Subcutaneous abdominal adipose tissue (tissue), 5 donors: ENCODE measurements around the gene MORN4.
"Not testable (repeated sequence)": the region's sequence is repeated elsewhere in the genome, so short reads cannot be mapped to it uniquely, and the experiment has no call there.

Experiments
- H3K27ac ChIP-seq: one replicate; pipeline ENCODE4 v1.7.0; 2013; ENCODE audit warnings: low read depth, mild to moderate bottlenecking, inconsistent platforms, low read length, moderate library complexity
- H3K27me3 ChIP-seq, 5 donors: one replicate each; pipeline ENCODE4 v1.7.0; 2013; ENCODE audit warnings: low read length in 5 of 5, inconsistent platforms in 1 of 5; ENCODE audit not compliant: control insufficient read depth in 5 of 5, insufficient read depth in 4 of 5
- H3K36me3 ChIP-seq, 5 donors: one replicate each; pipeline ENCODE4 v1.7.0; 2013; ENCODE audit warnings: low read length in 5 of 5; ENCODE audit not compliant: control insufficient read depth in 5 of 5, insufficient read depth in 5 of 5
- H3K4me1 ChIP-seq, 5 donors: one replicate each; pipeline ENCODE4 v1.7.0; 2013; ENCODE audit warnings: low read length in 5 of 5, mild to moderate bottlenecking in 3 of 5, moderate library complexity in 1 of 5; ENCODE audit not compliant: control insufficient read depth in 5 of 5, insufficient read depth in 5 of 5
- H3K4me3 ChIP-seq, 5 donors: one replicate each; pipeline ENCODE4 v1.7.0; 2013; ENCODE audit warnings: low read length in 5 of 5, low read depth in 1 of 5
- H3K9ac ChIP-seq, 5 donors: one replicate each; pipeline ENCODE4 v1.7.0; 2013; ENCODE audit warnings: low read length in 5 of 5, mild to moderate bottlenecking in 4 of 5, moderate library complexity in 3 of 5
- H3K9me3 ChIP-seq, 5 donors: one replicate each; pipeline ENCODE4 v1.7.0; 2013; ENCODE audit warnings: low read length in 5 of 5; ENCODE audit not compliant: control insufficient read depth in 5 of 5
- donor health status: healthy.
- donor health status: healthy.
- donor health status: healthy.
- donor health status: healthy.
- donor health status: healthy.

MORN4 gene

GRCh38 chr10:97585439-97585811, 47.9 kb downstream of the MORN4 start:
- H3K27ac ChIP-seq: no peak overlapping the region
- no peaks in the 10 kb centered on the region for H3K36me3 ChIP-seq
- H3K9ac ChIP-seq: no peak overlapping the region

GRCh38 chr10:97584798-97585438, 48.4 kb downstream of the MORN4 start:
- Histone ChIP-seq H3K4me3 (peak overlapping the region in 1 of 5 donors; percentile 23), H3K27me3 (no peaks in the 10 kb centered on the region), H3K36me3 (no peaks in the 10 kb centered on the region), H3K9me3 (no peaks in the 10 kb centered on the region), H3K9ac (peak overlapping the region in 1 of 5 donors; percentile 40), H3K4me1 (peaks cover 0 to 35% (median 22%) of the 10 kb centered on the region in 5 donors), H3K27ac (no peak overlapping the region)

More at GRCh38 chr10:97585439-97585811, 47.9 kb downstream of the MORN4 start:
- H3K4me1 ChIP-seq: peaks cover 0 to 35% (median 22%) of the 10 kb centered on the region in 5 donors
- no peaks in the 10 kb centered on the region for H3K9me3 ChIP-seq
- H3K4me3 ChIP-seq: no peak overlapping the region
- no peaks in the 10 kb centered on the region for H3K27me3 ChIP-seq

DNA sequence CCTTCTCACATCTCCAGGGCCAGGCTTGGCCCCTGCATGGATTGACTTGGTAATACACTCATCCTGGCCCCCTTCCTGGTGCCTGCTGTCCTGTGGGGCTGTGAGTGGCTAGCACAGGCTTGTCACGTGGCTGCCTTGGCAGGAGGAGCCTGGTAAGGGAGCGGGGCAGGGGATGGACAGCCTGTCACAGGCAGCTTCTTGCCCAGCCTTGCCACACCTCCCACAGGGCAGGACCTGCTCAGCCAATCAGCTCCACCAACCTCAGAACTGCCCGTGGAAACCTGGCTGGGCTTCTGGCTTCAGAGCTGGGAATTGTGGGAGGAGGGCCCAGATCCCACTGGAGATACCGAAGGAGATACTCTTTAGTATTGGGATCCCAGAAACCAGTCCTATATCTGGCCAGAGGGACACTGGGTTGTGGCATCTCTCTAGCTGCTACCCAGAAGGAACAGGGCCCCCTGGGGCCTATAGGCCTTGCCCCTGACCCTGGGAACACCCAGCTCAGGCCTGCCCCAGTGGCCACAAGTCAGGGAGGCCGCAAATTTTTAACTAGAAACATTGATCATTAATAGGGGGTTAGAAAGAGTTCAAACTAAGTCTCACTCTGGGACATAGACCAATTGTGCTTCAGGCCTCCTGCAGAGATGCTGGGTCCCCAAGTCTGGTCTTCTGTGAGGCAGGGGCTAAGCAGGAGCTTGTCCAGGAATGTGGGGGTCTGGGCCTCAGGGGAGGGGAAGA, 49.1 kb downstream of the MORN4 start, which contains the start of gene HOGA1:
HOGA1 (plus strand) TSS at position 330 of the 738 bp plus-strand sequence; CDS start at position 645, 315 bp downstream.
- no peaks in the 10 kb centered on the region for H3K27me3 ChIP-seq
- H3K4me3 ChIP-seq: peak within 1 kb of the TSS in 3 of 5 donors; percentile 4 to 23 (median 16)
- H3K27ac ChIP-seq: no peak within 1 kb of the TSS
- peaks cover 0 to 35% (median 22%) of the 10 kb centered on the region in 5 donors for H3K4me1 ChIP-seq
- no peaks in the 10 kb centered on the region for H3K9me3 ChIP-seq
- H3K9ac ChIP-seq: peak within 1 kb of the TSS in 1 of 5 donors; percentile 40
- H3K36me3 ChIP-seq: no peaks in the 10 kb centered on the region

- Histone ChIP-seq H3K27ac (no peak overlapping the region), H3K9me3 (no peaks in the 10 kb centered on the region), H3K4me1 (peaks cover 0 to 35% (median 22%) of the 10 kb centered on the region in 5 donors), H3K4me3 (no peak overlapping the region), H3K36me3 (no peaks in the 10 kb centered on the region), H3K9ac (no peak overlapping the region), H3K27me3 (peaks cover 0 to 3% (median 0%) of the 10 kb centered on the region in 5 donors)
Measured at GRCh38 chr10:97583476-97583875, 49.8 kb downstream of the MORN4 start.

- Histone ChIP-seq H3K27me3 (peaks cover 0 to 3% (median 0%) of the 10 kb centered on the region in 5 donors), H3K9ac (no peak overlapping the region), H3K4me3 (no peak overlapping the region), H3K36me3 (no peaks in the 10 kb centered on the region), H3K4me1 (peaks cover 0 to 35% (median 22%) of the 10 kb centered on the region in 5 donors), H3K9me3 (no peaks in the 10 kb centered on the region), H3K27ac (no peak overlapping the region)
Measured at GRCh38 chr10:97582169-97582568, 51.1 kb downstream of the MORN4 start.

DNA sequence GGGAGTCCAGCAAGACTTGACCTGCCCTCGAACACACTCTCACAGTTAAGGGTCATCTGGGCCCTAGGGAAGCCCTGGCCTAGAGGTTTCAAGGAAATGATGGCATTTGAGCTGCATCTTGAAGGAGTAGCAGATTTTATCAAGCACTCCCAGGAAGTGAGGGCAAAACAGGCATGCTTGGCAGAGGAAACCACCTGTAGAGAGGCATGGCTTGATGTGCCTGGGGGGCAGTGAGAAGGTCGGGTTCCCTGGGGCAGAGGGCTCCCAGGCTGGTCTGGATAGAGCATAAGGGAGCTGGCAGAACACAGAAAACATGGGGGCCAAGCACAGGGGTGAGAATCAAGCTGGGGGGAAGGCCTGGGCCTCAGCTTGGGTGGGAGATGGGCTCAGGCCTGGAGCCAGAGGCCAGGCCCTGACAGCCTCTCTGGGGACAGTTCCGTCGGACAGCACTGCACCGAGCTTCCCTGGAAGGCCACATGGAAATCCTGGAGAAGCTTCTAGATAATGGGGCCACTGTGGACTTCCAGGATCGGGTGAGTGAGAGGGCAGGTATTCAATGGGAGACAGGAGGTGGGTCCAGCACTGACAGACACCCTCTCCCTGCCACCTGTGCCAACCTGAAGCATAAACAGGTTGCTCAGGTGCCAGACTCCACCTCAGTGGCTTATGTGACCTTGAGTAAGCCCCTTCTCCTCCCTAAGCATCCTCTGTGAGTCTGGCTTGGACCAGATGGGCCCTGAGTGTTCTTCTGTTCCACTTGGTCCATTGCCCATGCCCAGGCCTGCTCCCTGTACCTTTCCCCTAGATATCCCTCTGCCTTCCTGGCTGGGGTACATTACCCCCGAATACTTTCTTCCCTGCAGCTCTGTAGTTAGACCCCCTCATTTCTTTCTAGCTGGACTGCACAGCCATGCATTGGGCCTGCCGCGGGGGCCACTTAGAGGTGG, 52.6 kb downstream of the MORN4 start:
- Histone ChIP-seq H3K9me3 (no peaks in the 10 kb centered on the region), H3K4me3 (no peak overlapping the region), H3K27ac (no peak overlapping the region), H3K36me3 (no peaks in the 10 kb centered on the region), H3K27me3 (peaks cover 0 to 3% (median 0%) of the 10 kb centered on the region in 5 donors), H3K9ac (no peak overlapping the region), H3K4me1 (peaks cover 0 to 30% (median 22%) of the 10 kb centered on the region in 5 donors)

GRCh38 chr10:97578171-97578844, 55.0 kb downstream of the MORN4 start:
- Histone ChIP-seq H3K9me3 (no peaks in the 10 kb centered on the region), H3K27me3 (peaks cover 0 to 3% (median 0%) of the 10 kb centered on the region in 5 donors), H3K4me3 (peak overlapping the region in 1 of 5 donors; percentile 19), H3K9ac (no peak overlapping the region), H3K27ac (no peak overlapping the region), H3K4me1 (peaks cover 0 to 7% (median 3%) of the 10 kb centered on the region in 5 donors), H3K36me3 (no peaks in the 10 kb centered on the region)

GRCh38 chr10:97577701-97578100, 55.6 kb downstream of the MORN4 start:
- Histone ChIP-seq H3K36me3 (no peaks in the 10 kb centered on the region), H3K27ac (no peak overlapping the region), H3K27me3 (peaks cover 0 to 3% (median 0%) of the 10 kb centered on the region in 5 donors), H3K4me1 (peaks cover 0 to 10% (median 7%) of the 10 kb centered on the region in 5 donors), H3K4me3 (no peak overlapping the region), H3K9me3 (no peaks in the 10 kb centered on the region), H3K9ac (no peak overlapping the region)

GRCh38 chr10:97576487-97576886, 56.8 kb downstream of the MORN4 start:
- H3K4me3 ChIP-seq, H3K9me3 ChIP-seq, H3K9ac ChIP-seq, H3K27ac ChIP-seq, H3K36me3 ChIP-seq, H3K27me3 ChIP-seq: not testable (repeated sequence)
- H3K4me1 ChIP-seq: peaks cover 4 to 18% (median 15%) of the 10 kb centered on the region in 5 donors
